ENCODE results near the gene LPAR1.

LPAR1 gene

GRCh38 chr9:110939573-110939972 lies 98.7 kb downstream of the LPAR1 start:
- H3K4me3 ChIP-seq (ENCODE audit: low read length): no peak overlapping the region
- DNase-seq (ENCODE audit: low read depth): no peak
- TF ChIP-seq, protein P1, sequence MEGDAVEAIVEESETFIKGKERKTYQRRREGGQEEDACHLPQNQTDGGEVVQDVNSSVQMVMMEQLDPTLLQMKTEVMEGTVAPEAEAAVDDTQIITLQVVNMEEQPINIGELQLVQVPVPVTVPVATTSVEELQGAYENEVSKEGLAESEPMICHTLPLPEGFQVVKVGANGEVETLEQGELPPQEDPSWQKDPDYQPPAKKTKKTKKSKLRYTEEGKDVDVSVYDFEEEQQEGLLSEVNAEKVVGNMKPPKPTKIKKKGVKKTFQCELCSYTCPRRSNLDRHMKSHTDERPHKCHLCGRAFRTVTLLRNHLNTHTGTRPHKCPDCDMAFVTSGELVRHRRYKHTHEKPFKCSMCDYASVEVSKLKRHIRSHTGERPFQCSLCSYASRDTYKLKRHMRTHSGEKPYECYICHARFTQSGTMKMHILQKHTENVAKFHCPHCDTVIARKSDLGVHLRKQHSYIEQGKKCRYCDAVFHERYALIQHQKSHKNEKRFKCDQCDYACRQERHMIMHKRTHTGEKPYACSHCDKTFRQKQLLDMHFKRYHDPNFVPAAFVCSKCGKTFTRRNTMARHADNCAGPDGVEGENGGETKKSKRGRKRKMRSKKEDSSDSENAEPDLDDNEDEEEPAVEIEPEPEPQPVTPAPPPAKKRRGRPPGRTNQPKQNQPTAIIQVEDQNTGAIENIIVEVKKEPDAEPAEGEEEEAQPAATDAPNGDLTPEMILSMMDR (IDR thresholded peaks at IDR 0.05; ENCODE audit: insufficient read depth, low read depth, low read length, missing control alignments): no peak

GRCh38 chr9:110939047-110939446 lies 99.2 kb downstream of the LPAR1 start:
- TF ChIP-seq, protein P1 (IDR thresholded peaks at IDR 0.05; ENCODE audit: insufficient read depth, low read depth, low read length, missing control alignments): no peak
- no peak overlapping the region for H3K4me3 ChIP-seq (ENCODE audit: low read length)
- DNase-seq (ENCODE audit: low read depth): no peak

GRCh38 chr9:110938242-110938641 lies 100.0 kb downstream of the LPAR1 start:
- TF ChIP-seq, protein P1 (IDR thresholded peaks at IDR 0.05; ENCODE audit: insufficient read depth, low read depth, low read length, missing control alignments): no peak
- no peak overlapping the region for H3K4me3 ChIP-seq (ENCODE audit: low read length)
- DNase-seq (ENCODE audit: low read depth): no peak

DNA sequence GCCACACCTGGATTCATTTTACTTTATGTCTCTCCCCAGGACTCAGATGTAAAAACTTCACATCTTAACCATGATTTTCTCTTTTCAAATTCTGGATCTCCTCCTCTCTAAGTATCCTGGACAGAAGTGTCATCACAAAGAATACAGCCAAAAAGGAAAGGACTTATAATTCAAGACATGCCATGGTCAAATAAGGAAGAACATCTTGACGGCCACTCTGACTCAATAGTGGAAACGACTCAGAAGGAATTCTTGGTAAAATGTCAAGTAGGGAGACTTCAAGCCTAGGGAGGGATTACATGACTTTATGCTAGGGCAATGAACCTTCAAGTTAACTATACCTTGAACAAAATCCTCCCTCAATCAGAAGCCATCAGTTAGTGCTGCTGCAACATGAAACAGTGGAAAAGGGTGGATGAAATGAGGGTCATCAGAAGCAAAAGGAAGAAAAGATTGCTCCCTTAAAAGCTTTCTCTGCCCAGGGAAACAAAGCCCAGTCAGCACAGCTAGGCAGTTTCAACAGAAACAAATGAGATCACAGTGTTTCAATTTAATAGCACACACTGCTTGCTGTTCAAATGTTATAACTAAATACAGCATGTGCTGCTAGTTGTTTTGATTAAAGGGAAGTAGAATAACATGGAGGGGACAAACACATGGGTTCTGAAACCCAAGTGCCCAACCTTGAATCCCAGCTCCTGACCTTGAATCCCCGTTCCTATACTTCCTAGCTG lies 101.4 kb downstream of the LPAR1 start:
- TF ChIP-seq, protein P1 (IDR thresholded peaks at IDR 0.05; ENCODE audit: insufficient read depth, low read depth, low read length, missing control alignments): no peak
- DNase-seq (ENCODE audit: low read depth): no peak
- H3K4me3 ChIP-seq (ENCODE audit: low read length): no peak overlapping the region

DNA sequence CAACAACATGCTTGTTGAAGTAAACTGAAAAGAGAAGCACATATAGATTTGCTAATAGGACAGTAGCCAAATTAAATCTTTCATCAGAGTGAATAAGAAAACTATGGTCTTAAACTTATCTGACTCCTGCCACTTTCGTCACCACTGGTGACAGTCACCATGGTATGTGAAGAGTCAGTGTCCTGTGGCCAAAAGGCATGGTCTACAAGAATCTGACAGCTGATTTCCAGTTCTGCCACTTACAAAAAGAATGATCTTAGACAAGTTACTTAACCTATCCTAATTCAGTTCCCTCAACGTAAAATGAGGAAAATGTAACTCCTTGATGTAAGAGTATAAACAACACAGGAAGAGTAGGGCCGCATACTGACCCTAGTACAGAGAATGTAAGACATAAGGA lies 102.0 kb downstream of the LPAR1 start:
- no peak for DNase-seq (ENCODE audit: low read depth)
- no peak overlapping the region for H3K4me3 ChIP-seq (ENCODE audit: low read length)
- TF ChIP-seq, protein P1 (IDR thresholded peaks at IDR 0.05; ENCODE audit: insufficient read depth, low read depth, low read length, missing control alignments): no peak

DNA sequence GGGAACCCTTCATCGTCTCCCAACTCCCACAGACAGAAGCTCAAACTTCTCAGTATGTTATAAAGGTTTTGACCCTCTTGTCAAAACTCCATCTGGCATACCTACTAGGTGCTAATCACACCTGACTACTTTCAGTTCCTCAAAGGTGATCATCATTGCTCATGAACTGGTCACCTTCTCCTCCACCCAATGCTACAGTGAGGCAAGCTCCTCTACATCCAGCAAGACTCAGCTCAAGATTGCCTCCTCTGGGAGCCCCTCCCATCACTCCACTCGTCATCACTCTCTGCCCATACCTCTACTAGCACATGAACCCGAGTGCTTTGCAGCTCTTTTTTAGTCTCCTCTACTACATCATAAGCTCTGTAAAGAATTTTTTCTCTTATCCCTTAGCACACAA lies 102.4 kb downstream of the LPAR1 start:
- no peak for DNase-seq (ENCODE audit: low read depth)
- no peak overlapping the region for H3K4me3 ChIP-seq (ENCODE audit: low read length)
- TF ChIP-seq, protein P1 (IDR thresholded peaks at IDR 0.05; ENCODE audit: insufficient read depth, low read depth, low read length, missing control alignments): no peak
